ENCODE results near the gene MLEC. TPM values are rescaled to one million over a fixed set of nuclear protein-coding genes. Genes with fewer than 3 reads are reported as not detected.

The MLEC gene
- total RNA-seq, 1 experiment from 2014 or later = 107 TPM

- no peaks in the 10 kb centered on the region for H3K9me3 Mint-ChIP-seq (ENCODE audit: unreplicated experiment)
- POLR2A ChIA-PET = no interaction called here
Measured at GRCh38 chr12:120734210-120734609, 47.3 kb downstream of the MLEC start.

DNA sequence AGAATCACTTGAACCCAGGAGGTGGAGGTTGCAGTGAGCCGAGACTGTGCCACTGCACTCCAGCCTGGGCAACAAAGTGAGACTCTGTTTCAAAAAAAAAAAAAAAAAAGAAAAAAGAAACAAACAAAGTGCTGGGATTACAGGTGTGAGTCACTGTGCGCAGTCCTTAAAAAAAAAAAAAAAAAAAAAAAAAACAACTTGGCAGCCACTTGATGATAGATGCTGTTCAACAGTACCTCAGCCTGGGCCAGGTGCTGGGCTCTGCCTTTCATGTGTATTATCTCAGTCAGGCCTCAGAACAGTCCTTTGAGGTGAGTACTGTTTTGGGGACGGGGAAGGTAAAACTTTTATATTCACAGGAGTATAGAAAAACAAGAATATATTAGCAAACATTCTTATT, 48.2 kb downstream of the MLEC start:
- TF ChIP-seq, protein P1, sequence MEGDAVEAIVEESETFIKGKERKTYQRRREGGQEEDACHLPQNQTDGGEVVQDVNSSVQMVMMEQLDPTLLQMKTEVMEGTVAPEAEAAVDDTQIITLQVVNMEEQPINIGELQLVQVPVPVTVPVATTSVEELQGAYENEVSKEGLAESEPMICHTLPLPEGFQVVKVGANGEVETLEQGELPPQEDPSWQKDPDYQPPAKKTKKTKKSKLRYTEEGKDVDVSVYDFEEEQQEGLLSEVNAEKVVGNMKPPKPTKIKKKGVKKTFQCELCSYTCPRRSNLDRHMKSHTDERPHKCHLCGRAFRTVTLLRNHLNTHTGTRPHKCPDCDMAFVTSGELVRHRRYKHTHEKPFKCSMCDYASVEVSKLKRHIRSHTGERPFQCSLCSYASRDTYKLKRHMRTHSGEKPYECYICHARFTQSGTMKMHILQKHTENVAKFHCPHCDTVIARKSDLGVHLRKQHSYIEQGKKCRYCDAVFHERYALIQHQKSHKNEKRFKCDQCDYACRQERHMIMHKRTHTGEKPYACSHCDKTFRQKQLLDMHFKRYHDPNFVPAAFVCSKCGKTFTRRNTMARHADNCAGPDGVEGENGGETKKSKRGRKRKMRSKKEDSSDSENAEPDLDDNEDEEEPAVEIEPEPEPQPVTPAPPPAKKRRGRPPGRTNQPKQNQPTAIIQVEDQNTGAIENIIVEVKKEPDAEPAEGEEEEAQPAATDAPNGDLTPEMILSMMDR (IDR thresholded peaks at IDR 0.05; ENCODE audit: unreplicated experiment) = no peak
- Mint-ChIP-seq H3K36me3 (ENCODE audit: insufficient read depth, unreplicated experiment) (peaks cover 6% of the 10 kb centered on the region), H3K4me3 (ENCODE audit: unreplicated experiment) (no peak overlapping the region), H3K27me3 (ENCODE audit: insufficient read depth, unreplicated experiment) (no peaks in the 10 kb centered on the region), H3K9me3 (ENCODE audit: unreplicated experiment) (no peaks in the 10 kb centered on the region), H3K27ac (ENCODE audit: low read depth, unreplicated experiment) (no peak overlapping the region), H3K4me1 (ENCODE audit: insufficient read depth, unreplicated experiment) (no peaks in the 10 kb centered on the region)
- CTCF ChIA-PET = no interaction called here
- intact Hi-C loops (cut with micrococcal nuclease) = no loop called here
- no TSS peak for BruUV-seq (replicated peaks)
- peak; percentile 56 for DNase-seq (ENCODE audit: unreplicated experiment)
- POLR2A ChIA-PET = no interaction called here

More at GRCh38 chr12:120734210-120734609, 47.3 kb downstream of the MLEC start:
- intact Hi-C loops (cut with micrococcal nuclease) = no loop called here
- H3K4me1 Mint-ChIP-seq (ENCODE audit: insufficient read depth, unreplicated experiment) = no peaks in the 10 kb centered on the region
- no TSS peak for BruUV-seq (replicated peaks)
- H3K27me3 Mint-ChIP-seq (ENCODE audit: insufficient read depth, unreplicated experiment) = no peaks in the 10 kb centered on the region
- no peak overlapping the region for H3K4me3 Mint-ChIP-seq (ENCODE audit: unreplicated experiment)
- peaks cover 6% of the 10 kb centered on the region for H3K36me3 Mint-ChIP-seq (ENCODE audit: insufficient read depth, unreplicated experiment)
- H3K27ac Mint-ChIP-seq (ENCODE audit: low read depth, unreplicated experiment) = no peak overlapping the region
- CTCF ChIA-PET = no interaction called here
- no peak for DNase-seq (ENCODE audit: unreplicated experiment)
- TF ChIP-seq, protein P1 (IDR thresholded peaks at IDR 0.05; ENCODE audit: unreplicated experiment) = no peak

- TF ChIP-seq, protein P1 (IDR thresholded peaks at IDR 0.05; ENCODE audit: unreplicated experiment) = no peak
- intact Hi-C loops (cut with micrococcal nuclease) = no loop called here
- ChIA-PET CTCF (interaction anchor here (1.1 kb wide), 1 partner anchor 236 kb away, joined by 3 read pairs; no protein-coding TSS in a partner anchor), POLR2A (no interaction called here)
- peaks cover 6% of the 10 kb centered on the region for H3K36me3 Mint-ChIP-seq (ENCODE audit: insufficient read depth, unreplicated experiment)
- H3K27ac Mint-ChIP-seq (ENCODE audit: low read depth, unreplicated experiment) = no peak overlapping the region
- H3K27me3 Mint-ChIP-seq (ENCODE audit: insufficient read depth, unreplicated experiment) = no peaks in the 10 kb centered on the region
- no peaks in the 10 kb centered on the region for H3K4me1 Mint-ChIP-seq (ENCODE audit: insufficient read depth, unreplicated experiment)
- no peak for DNase-seq (ENCODE audit: unreplicated experiment)
- BruUV-seq (replicated peaks) = no TSS peak
- no peak overlapping the region for H3K4me3 Mint-ChIP-seq (ENCODE audit: unreplicated experiment)
- H3K9me3 Mint-ChIP-seq (ENCODE audit: unreplicated experiment) = no peaks in the 10 kb centered on the region
Measured at GRCh38 chr12:120736404-120737331, 49.7 kb downstream of the MLEC start.

DNA sequence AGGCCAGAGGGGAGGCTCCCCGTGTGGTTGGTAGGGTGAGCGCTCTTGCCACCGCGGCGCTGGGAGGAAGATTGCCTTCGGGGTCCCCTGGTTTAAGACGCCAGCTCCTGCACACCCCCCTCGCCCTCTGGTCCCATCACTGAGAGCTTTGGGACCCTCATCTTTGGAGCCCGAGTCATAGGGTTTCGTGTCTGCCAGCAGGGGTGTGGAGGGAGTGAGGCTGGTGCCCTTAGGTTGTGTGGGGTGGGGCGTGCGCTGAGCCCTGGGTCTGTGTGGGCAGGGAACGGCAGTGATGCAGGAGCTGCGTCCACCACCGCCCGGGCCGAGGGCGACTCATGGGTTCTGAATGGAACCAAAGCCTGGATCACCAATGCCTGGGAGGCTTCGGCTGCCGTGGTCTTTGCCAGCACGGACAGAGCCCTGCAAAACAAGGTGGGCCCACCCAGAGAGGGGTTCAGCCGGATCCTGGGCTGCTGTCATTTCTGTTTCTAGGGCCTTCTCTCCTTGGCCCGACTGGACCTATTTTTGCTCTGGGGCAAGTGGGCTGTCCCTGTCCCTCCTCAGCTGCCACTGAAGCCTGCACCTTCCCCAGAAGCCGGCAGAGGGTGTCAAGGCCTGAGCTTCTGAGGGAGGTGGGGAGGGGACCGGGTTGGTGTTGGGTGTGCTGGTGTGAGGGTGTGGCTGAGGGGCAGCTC, 50.8 kb downstream of the MLEC start:
- CTCF ChIA-PET = interaction anchor here (0.7 to 1.2 kb wide), 3 partner anchors 61 to 394 kb away, joined by 3 read pairs; no protein-coding TSS in a partner anchor
- Mint-ChIP-seq H3K4me1 (ENCODE audit: insufficient read depth, unreplicated experiment) (no peaks in the 10 kb centered on the region), H3K4me3 (ENCODE audit: unreplicated experiment) (no peak overlapping the region), H3K9me3 (ENCODE audit: unreplicated experiment) (no peaks in the 10 kb centered on the region), H3K36me3 (ENCODE audit: insufficient read depth, unreplicated experiment) (peaks cover 6% of the 10 kb centered on the region), H3K27ac (ENCODE audit: low read depth, unreplicated experiment) (no peak overlapping the region), H3K27me3 (ENCODE audit: insufficient read depth, unreplicated experiment) (no peaks in the 10 kb centered on the region)
- TF ChIP-seq, protein P1 (IDR thresholded peaks at IDR 0.05; ENCODE audit: unreplicated experiment) = no peak
- intact Hi-C loops (cut with micrococcal nuclease) = no loop called here
- POLR2A ChIA-PET = interaction anchor here (0.6 to 1.2 kb wide), 2 partner anchors 173 to 234 kb away, joined by 3 read pairs; no protein-coding TSS in a partner anchor
- BruUV-seq (replicated peaks) = no TSS peak
- DNase-seq (ENCODE audit: unreplicated experiment) = no peak
